Measurements from ENCODE around the gene ARHGAP30.

DNA sequence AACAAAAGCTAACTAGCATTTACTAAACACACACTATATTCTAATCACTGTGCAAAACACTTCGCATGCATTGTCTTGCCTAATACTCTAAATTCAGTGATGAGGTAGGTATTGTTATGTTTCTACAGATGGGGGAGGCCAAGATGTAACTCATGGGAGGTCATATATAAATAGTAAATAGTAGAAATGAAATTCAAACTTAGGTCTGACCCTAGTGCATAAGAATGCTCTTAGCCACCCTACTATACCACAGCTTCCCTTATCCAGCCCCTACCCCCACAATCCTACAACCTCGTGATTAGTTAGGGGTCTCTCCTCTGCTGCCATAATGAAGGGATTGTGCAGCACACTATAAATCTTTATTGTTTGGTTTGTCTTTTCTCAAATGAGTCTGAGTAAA lies 44.9 kb upstream of the ARHGAP30 start:
- TF ChIP-seq, protein P1, sequence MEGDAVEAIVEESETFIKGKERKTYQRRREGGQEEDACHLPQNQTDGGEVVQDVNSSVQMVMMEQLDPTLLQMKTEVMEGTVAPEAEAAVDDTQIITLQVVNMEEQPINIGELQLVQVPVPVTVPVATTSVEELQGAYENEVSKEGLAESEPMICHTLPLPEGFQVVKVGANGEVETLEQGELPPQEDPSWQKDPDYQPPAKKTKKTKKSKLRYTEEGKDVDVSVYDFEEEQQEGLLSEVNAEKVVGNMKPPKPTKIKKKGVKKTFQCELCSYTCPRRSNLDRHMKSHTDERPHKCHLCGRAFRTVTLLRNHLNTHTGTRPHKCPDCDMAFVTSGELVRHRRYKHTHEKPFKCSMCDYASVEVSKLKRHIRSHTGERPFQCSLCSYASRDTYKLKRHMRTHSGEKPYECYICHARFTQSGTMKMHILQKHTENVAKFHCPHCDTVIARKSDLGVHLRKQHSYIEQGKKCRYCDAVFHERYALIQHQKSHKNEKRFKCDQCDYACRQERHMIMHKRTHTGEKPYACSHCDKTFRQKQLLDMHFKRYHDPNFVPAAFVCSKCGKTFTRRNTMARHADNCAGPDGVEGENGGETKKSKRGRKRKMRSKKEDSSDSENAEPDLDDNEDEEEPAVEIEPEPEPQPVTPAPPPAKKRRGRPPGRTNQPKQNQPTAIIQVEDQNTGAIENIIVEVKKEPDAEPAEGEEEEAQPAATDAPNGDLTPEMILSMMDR (conservative IDR thresholded peaks at IDR 0.05; ENCODE audit: low read length) = no peak
- TF ChIP-seq EZH2phosphoT487 (IDR thresholded peaks at IDR 0.05; ENCODE audit: borderline replicate concordance) = no peak

Data from Loucy (cell line).